Panc1 (cell line): ENCODE data around the gene SHQ1. TPM values are rescaled to one million over a fixed set of nuclear protein-coding genes. Genes with fewer than 3 reads are reported as not detected.
"Not testable (repeated sequence)": the region's sequence is repeated elsewhere in the genome, so short reads cannot be mapped to it uniquely, and the experiment has no call there.

Experiments used
- ATAC-seq: fragments of 200-7000 bp; cut with Tn5 transposase; 2 replicates; pipeline ENCODE4 v1.9.1; 2020; ENCODE audit warnings: mild to moderate bottlenecking, moderate library complexity
- BruUV-seq: library from RNA; stranded (reverse); fragments of 400-500 nt; replicated peaks from 2 replicates; lab custom pipeline; 2021; lab: Mats Ljungman, UMichigan
- CTCF ChIA-PET: fragments of 300-600 bp; sonication (Branson Sonifier 250); formaldehyde crosslinking; loops from one replicate; lab custom pipeline; 2022; ENCODE audit warnings: antibody characterized with exemption; lab: Charles Lee
- POLR2A ChIA-PET: fragments of 300-600 bp; sonication (Branson Sonifier 250); formaldehyde crosslinking; loops from one replicate; lab custom pipeline; 2022; ENCODE audit warnings: antibody characterized with exemption; lab: Charles Lee
- DNase-seq: peaks from one replicate; pipeline ENCODE4 v3.0.0-alpha.2; 2010; ENCODE audit warnings: low read depth, low spot score
- H3K27ac ChIP-seq: 2 replicates; pipeline ENCODE4 v1.5.1; 2011; ENCODE audit warnings: mild to moderate bottlenecking, low read length, inconsistent platforms
- H3K27me3 ChIP-seq: fragments of 200-500 bp; sonication (Bioruptor generic); 2 replicates; pipeline ENCODE4 v1.6.0; 2014; ENCODE audit warnings: low read length, inconsistent platforms; ENCODE audit not compliant: control insufficient read depth, insufficient read depth
- H3K36me3 ChIP-seq: fragments of 200-500 bp; sonication (Bioruptor generic); 2 replicates; pipeline ENCODE4 v1.5.1; 2014; ENCODE audit warnings: inconsistent platforms, mild to moderate bottlenecking, low read length, moderate library complexity; ENCODE audit not compliant: control insufficient read depth, insufficient read depth
- H3K4me1 ChIP-seq: 2 replicates; pipeline ENCODE4 v1.5.1; 2011; ENCODE audit warnings: inconsistent platforms, mild to moderate bottlenecking, low read length, moderate library complexity; ENCODE audit not compliant: control insufficient read depth, insufficient read depth
- H3K4me3 ChIP-seq, 2 experiments: 2 replicates each; pipeline ENCODE4 v1.5.1; 2011 to 2012; ENCODE audit warnings: low read depth in 2 of 2, low read length in 2 of 2, mild to moderate bottlenecking in 2 of 2, inconsistent platforms in 1 of 2, moderate library complexity in 1 of 2
- H3K9me3 ChIP-seq: fragments of 200-500 bp; sonication (Bioruptor generic); 2 replicates; pipeline ENCODE4 v1.5.1; 2014; ENCODE audit warnings: low read depth, mild to moderate bottlenecking, inconsistent platforms, low read length, moderate library complexity; ENCODE audit not compliant: control insufficient read depth, insufficient read depth
- CTCF ChIP-seq: fragments of 450-650 bp; IDR thresholded peaks from 2 replicates; pipeline ENCODE4 v1.5.1; 2017; ENCODE audit warnings: mild to moderate bottlenecking
- POLR2AphosphoS5 ChIP-seq: IDR thresholded peaks from 2 replicates; pipeline ENCODE4 v1.6.1; 2012; ENCODE audit warnings: mild to moderate bottlenecking, low read depth, low read length, moderate library complexity
- REST ChIP-seq, 2 experiments: IDR thresholded peaks; 2 replicates each; pipeline ENCODE4 v1.6.1; 2011 to 2012; ENCODE audit warnings: low read depth in 2 of 2, control low read depth in 1 of 2, low read length in 1 of 2, mild to moderate bottlenecking in 1 of 2, moderate library complexity in 1 of 2; ENCODE audit not compliant: insufficient read depth in 1 of 2
- SIN3A ChIP-seq: IDR thresholded peaks from 2 replicates; pipeline ENCODE4 v1.6.1; 2012; ENCODE audit warnings: low read depth, mild to moderate bottlenecking, low read length, moderate library complexity, borderline replicate concordance; ENCODE audit not compliant: insufficient read depth
- TCF7L2 ChIP-seq: IDR thresholded peaks from 2 replicates; pipeline ENCODE4 v1.6.1; 2011; ENCODE audit warnings: mild to moderate bottlenecking, low read depth, low read length, inconsistent platforms
- in situ Hi-C: cut with HindIII; loops from 2 replicates; pipeline ENCODE4 v1.10.0; 2016; ENCODE audit warnings: low sequenced_read_pairs, low pct_unique_long_range_greater_than_20kb
- intact Hi-C: fragments of 100-400 bp; cut with micrococcal nuclease; formaldehyde crosslinking; loops from one replicate; pipeline ENCODE4 v1.10.0; 2022; ENCODE audit not compliant: unreplicated experiment
- total RNA-seq: library from RNA; stranded (reverse); gene quantifications from one replicate; pipeline ENCODE4 v1.2.1, GENCODE V29; 2021; ENCODE audit not compliant: unreplicated experiment

Gene SHQ1
- total RNA-seq, 1 experiment from 2014 or later, result 21.0 TPM

GRCh38 chr3:72791161-72791560 lies 57.1 kb downstream of the SHQ1 start:
- intact Hi-C loops, result no loop called here
- no peak for DNase-seq
- no peak for TF ChIP-seq SIN3A
- no peak for TF ChIP-seq CTCF
- no peak for TF ChIP-seq TCF7L2
- TF ChIP-seq REST (IDR thresholded peaks at IDR 0.05; ENCODE audit: insufficient read depth in 1 of 2, low read depth in 2 of 2, low read length in 1 of 2), result no peak
- no peak for TF ChIP-seq POLR2AphosphoS5
- no peaks in the 10 kb centered on the region for H3K9me3 ChIP-seq
- BruUV-seq, result no TSS peak
- H3K4me3 ChIP-seq, result no peak overlapping the region
- POLR2A ChIA-PET, result no interaction called here
- CTCF ChIA-PET, result no interaction called here
- H3K4me1 ChIP-seq, result no peaks in the 10 kb centered on the region
- ATAC-seq, result no peak
- H3K36me3 ChIP-seq, result no peaks in the 10 kb centered on the region
- no peak overlapping the region for H3K27ac ChIP-seq
- H3K27me3 ChIP-seq, result no peaks in the 10 kb centered on the region
- in situ Hi-C loops, result no loop called here

- Histone ChIP-seq H3K4me3 (no peak overlapping the region), H3K27me3 (no peaks in the 10 kb centered on the region), H3K4me1 (no peaks in the 10 kb centered on the region), H3K9me3 (no peaks in the 10 kb centered on the region), H3K36me3 (no peaks in the 10 kb centered on the region), H3K27ac (no peak overlapping the region)
- no peak for TF ChIP-seq POLR2AphosphoS5
- TF ChIP-seq SIN3A, result no peak
- no peak for TF ChIP-seq CTCF
- no peak for TF ChIP-seq REST (IDR thresholded peaks at IDR 0.05; ENCODE audit: insufficient read depth in 1 of 2, low read depth in 2 of 2, low read length in 1 of 2)
- no peak for TF ChIP-seq TCF7L2
- in situ Hi-C loops (no loop called here), intact Hi-C loops (no loop called here)
- ATAC-seq, result no peak
- CTCF ChIA-PET, result no interaction called here
- DNase-seq, result no peak
- BruUV-seq, result no TSS peak
- POLR2A ChIA-PET, result no interaction called here
Observed at GRCh38 chr3:72789786-72790185, 58.5 kb downstream of the SHQ1 start.

- H3K4me1 ChIP-seq, DNase-seq, BruUV-seq, CTCF ChIA-PET, H3K9me3 ChIP-seq, H3K36me3 ChIP-seq, intact Hi-C loops, H3K4me3 ChIP-seq, H3K27ac ChIP-seq, POLR2A ChIA-PET, H3K27me3 ChIP-seq, ATAC-seq, in situ Hi-C loops: not testable (repeated sequence)
Observed at GRCh38 chr3:72788232-72788631, 60.0 kb downstream of the SHQ1 start.
